ENCODE data around the gene POU6F2.
"Not testable (repeated sequence)": the region's sequence is repeated elsewhere in the genome, so short reads cannot be mapped to it uniquely, and the experiment has no call there.

The POU6F2 gene

DNA sequence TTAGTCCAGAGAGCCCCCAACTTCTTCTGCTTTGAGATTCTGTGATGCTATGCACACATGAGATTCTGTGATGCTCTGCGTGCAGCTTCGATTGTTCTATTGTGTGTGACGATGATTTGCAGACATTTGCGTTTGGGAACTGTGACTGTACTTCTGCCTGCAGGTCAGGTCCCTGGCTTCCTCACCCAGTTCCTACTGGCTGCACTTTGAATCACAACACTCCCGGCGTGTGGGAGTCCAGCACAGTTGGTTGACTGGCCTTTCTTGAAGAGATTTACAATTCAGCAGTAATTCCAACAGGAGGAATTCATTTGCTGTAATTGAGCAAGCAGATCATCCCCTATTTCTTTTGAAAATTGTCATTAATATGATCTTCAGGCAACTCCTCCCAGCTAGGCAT is 336.3 kb downstream of the POU6F2 start:
- Histone ChIP-seq H3K9me3 (ENCODE audit: insufficient read depth, low read depth, low read length) (no peaks in the 10 kb centered on the region), H3K4me3 (ENCODE audit: low read length) (no peak overlapping the region), H3K4me1 (ENCODE audit: insufficient read depth, low read length) (peaks cover 21% of the 10 kb centered on the region; the same call in 1 of the 2 replicates), H3K27me3 (ENCODE audit: insufficient read depth, low read length) (no peaks in the 10 kb centered on the region), H3K9ac (ENCODE audit: low read depth, low read length) (no peak overlapping the region), H3K36me3 (ENCODE audit: insufficient read depth, low read depth, low read length) (no peaks in the 10 kb centered on the region), H3K27ac (ENCODE audit: low read length) (no peak overlapping the region)

DNA sequence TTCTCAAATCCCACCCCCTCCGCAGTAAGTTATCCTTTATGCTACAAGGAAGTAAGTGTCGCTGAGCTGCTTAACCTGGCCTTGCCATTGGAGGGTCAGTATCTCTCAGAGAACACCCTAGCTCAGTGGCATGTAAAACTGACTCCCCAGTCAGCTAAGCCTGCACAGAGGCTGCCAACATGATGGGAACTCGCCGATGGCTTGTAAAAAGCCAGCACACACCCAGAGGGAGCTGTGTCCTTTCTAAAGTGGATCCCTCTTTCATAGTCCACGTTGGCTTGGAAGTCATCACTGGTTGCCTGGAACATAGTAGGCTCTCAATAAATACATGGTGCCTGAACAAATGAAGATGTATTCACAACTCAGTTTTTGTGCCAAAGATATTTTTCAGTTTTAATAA is 339.4 kb downstream of the POU6F2 start:
- no peaks in the 10 kb centered on the region for H3K9me3 ChIP-seq (ENCODE audit: insufficient read depth, low read depth, low read length)
- no peaks in the 10 kb centered on the region for H3K27me3 ChIP-seq (ENCODE audit: insufficient read depth, low read length)
- H3K4me3 ChIP-seq (ENCODE audit: low read length) = no peak overlapping the region
- no peaks in the 10 kb centered on the region for H3K36me3 ChIP-seq (ENCODE audit: insufficient read depth, low read depth, low read length)
- no peak overlapping the region for H3K27ac ChIP-seq (ENCODE audit: low read length)
- no peak overlapping the region for H3K9ac ChIP-seq (ENCODE audit: low read depth, low read length)
- peaks cover 13% of the 10 kb centered on the region; the same call in 1 of the 2 replicates for H3K4me1 ChIP-seq (ENCODE audit: insufficient read depth, low read length)

DNA sequence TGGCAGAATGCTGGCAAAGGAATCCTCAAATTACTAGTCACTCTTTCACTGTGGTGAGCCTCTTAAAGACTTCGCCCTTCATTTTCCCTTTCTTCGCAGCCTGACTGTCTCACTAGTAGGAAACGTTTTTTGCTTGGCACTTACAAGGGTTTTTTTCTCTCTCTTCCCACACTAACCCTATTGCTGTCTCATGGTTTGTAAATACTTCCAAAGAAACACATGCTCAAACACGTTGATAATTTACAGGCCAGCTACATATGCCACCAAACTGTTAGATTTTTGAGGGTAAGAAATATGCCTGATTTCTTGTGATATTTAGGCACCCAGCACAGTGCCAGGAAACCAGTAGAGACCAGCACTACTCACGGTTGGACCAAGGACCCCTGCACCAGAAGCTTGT is 340.2 kb downstream of the POU6F2 start:
- peaks cover 13% of the 10 kb centered on the region; the same call in 1 of the 2 replicates for H3K4me1 ChIP-seq (ENCODE audit: insufficient read depth, low read length)
- no peaks in the 10 kb centered on the region for H3K36me3 ChIP-seq (ENCODE audit: insufficient read depth, low read depth, low read length)
- H3K27me3 ChIP-seq (ENCODE audit: insufficient read depth, low read length) = no peaks in the 10 kb centered on the region
- no peaks in the 10 kb centered on the region for H3K9me3 ChIP-seq (ENCODE audit: insufficient read depth, low read depth, low read length)
- H3K9ac ChIP-seq (ENCODE audit: low read depth, low read length) = no peak overlapping the region
- H3K27ac ChIP-seq (ENCODE audit: low read length) = no peak overlapping the region
- H3K4me3 ChIP-seq (ENCODE audit: low read length) = no peak overlapping the region

DNA sequence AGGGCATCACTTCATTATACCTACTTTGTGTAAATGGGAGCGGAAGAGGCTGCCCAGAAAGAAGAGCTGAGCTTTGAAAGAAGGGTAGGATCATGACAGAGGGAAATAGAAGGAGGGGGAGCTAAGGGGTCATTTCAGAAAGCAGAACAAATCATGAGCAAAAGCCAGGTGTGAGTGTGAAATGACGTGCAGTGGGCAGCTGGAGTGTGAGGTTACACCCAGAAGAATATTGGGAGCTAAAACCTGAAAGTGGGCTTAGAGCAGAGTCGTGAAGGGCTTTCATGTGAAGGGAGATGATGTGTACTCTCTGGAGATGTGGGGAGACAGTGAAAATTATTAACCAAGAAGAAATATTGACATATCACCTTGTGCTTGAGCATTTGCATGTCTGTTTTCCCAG is 343.5 kb downstream of the POU6F2 start:
- Histone ChIP-seq H3K9ac (ENCODE audit: low read depth, low read length) (no peak overlapping the region), H3K9me3 (ENCODE audit: insufficient read depth, low read depth, low read length) (peaks cover 6% of the 10 kb centered on the region; the same call in 1 of the 2 replicates), H3K27me3 (ENCODE audit: insufficient read depth, low read length) (no peaks in the 10 kb centered on the region), H3K4me1 (ENCODE audit: insufficient read depth, low read length) (peaks cover 1% of the 10 kb centered on the region), H3K4me3 (ENCODE audit: low read length) (no peak overlapping the region), H3K36me3 (ENCODE audit: insufficient read depth, low read depth, low read length) (no peaks in the 10 kb centered on the region), H3K27ac (ENCODE audit: low read length) (no peak overlapping the region)

DNA sequence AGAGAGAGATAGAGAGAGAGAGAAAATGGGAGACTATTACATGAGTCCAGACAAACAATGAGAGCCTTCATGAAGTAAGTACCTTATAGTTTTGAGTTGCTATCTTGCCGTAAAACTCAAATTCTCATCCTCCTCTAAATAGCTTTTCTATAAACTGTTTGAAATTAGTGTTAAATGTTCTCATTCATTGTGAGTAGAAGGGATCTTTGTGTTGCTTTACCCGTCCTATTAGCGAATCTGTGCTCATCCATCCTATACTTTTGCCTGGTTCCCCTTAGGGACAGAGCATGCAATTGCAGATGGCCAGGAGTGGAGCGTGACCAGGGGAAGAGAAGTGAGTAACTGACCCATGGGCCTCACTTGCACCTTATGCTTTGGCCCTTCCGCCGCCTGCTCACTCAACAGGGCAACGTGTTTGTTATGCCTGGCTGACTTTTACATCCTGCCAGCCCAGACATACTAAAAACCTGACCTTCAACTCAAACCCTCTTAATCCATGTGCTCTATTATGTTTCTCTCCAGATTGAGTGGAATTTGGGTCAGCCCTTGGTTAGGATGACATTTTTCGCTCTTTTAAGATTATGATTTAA is 344.3 kb downstream of the POU6F2 start:
- Histone ChIP-seq H3K9ac (ENCODE audit: low read depth, low read length) (no peak overlapping the region), H3K27ac (ENCODE audit: low read length) (no peak overlapping the region), H3K36me3 (ENCODE audit: insufficient read depth, low read depth, low read length) (no peaks in the 10 kb centered on the region), H3K4me1 (ENCODE audit: insufficient read depth, low read length) (peaks cover 6% of the 10 kb centered on the region), H3K9me3 (ENCODE audit: insufficient read depth, low read depth, low read length) (peaks cover 6% of the 10 kb centered on the region; the same call in 1 of the 2 replicates), H3K27me3 (ENCODE audit: insufficient read depth, low read length) (no peaks in the 10 kb centered on the region), H3K4me3 (ENCODE audit: low read length) (no peak overlapping the region)

DNA sequence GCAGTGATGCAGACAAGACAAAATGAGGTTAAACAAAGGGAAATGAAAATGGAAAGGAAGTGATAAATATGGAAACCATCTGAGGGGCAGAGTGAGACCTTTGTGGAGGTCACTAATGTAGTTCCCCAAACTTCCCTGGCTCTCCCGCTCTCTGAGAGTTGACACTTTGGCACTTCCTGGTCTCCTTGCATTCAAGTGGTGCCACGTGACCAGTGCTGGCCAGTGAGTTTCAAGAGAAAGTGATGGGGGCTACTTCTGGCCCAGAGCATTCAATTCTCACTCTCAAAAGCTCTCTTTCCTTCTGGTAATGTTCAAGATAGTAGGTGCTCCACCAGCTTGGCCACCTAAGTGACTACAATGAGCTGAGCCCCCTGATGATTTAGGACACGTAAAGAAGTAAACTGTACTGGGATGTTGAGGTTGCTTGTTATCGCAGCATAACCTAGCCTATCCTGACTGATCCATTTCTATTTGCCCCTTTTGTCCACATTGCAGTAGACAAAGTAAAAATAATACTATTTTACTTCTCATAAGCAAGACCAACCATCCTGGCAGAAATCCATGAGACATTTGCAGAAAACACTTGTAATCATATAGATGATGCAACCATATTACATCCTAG is 346.5 kb downstream of the POU6F2 start:
- Histone ChIP-seq H3K27ac (ENCODE audit: low read length) (no peak overlapping the region), H3K27me3 (ENCODE audit: insufficient read depth, low read length) (no peaks in the 10 kb centered on the region), H3K4me1 (ENCODE audit: insufficient read depth, low read length) (peaks cover 6% of the 10 kb centered on the region), H3K4me3 (ENCODE audit: low read length) (no peak overlapping the region), H3K9me3 (ENCODE audit: insufficient read depth, low read depth, low read length) (peaks cover 6% of the 10 kb centered on the region; the same call in 1 of the 2 replicates), H3K9ac (ENCODE audit: low read depth, low read length) (no peak overlapping the region), H3K36me3 (ENCODE audit: insufficient read depth, low read depth, low read length) (no peaks in the 10 kb centered on the region)

DNA sequence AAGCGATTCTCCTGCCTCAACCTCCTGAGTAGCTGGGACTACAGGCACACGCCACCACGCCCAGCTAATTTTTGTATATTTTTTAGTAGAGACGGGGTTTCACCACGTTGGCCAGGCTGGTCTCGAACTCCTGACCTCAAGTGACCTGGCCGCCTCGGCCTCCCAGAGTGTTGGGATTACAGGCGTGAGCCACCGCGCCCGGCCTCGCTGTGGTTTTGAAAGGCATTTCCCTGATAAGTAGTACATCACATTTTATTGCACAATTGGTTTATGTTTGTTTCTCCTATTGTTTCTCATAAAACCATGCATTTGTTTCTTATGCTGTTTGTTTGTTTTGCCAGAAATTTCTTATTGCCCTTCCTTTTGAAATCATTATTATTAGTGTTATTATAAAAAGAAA is 353.9 kb downstream of the POU6F2 start:
- H3K4me3 ChIP-seq (ENCODE audit: low read length); H3K9me3 ChIP-seq (ENCODE audit: insufficient read depth, low read depth, low read length); H3K36me3 ChIP-seq (ENCODE audit: insufficient read depth, low read depth, low read length); H3K27ac ChIP-seq (ENCODE audit: low read length); H3K27me3 ChIP-seq (ENCODE audit: insufficient read depth, low read length); H3K9ac ChIP-seq (ENCODE audit: low read depth, low read length): not testable (repeated sequence)
- peaks cover 18% of the 10 kb centered on the region; the same call in 1 of the 2 replicates for H3K4me1 ChIP-seq (ENCODE audit: insufficient read depth, low read length)

DNA sequence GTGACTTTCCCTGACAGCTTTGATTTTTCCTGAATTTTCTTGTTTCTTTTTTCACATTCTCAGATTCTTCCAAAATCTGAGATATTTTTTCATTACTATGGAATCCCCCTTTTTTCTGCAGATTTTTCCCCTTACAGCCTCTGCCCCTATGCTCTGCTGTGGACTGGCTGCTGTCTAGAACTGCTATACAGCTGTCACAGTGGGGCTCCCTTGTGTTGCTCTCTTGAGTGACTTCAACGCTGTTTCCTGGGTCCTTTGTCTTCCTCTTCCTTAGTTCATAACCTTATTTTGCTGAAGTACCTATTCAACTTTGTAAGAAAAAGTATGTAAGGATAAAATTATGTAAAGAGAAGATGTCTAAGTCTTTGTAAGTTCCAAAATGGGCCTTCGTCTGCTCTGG is 354.4 kb downstream of the POU6F2 start:
- no peak overlapping the region for H3K27ac ChIP-seq (ENCODE audit: low read length)
- no peak overlapping the region for H3K4me3 ChIP-seq (ENCODE audit: low read length)
- no peaks in the 10 kb centered on the region for H3K27me3 ChIP-seq (ENCODE audit: insufficient read depth, low read length)
- H3K9ac ChIP-seq (ENCODE audit: low read depth, low read length) = no peak overlapping the region
- H3K4me1 ChIP-seq (ENCODE audit: insufficient read depth, low read length) = peaks cover 17% of the 10 kb centered on the region; the same call in 1 of the 2 replicates
- no peaks in the 10 kb centered on the region for H3K36me3 ChIP-seq (ENCODE audit: insufficient read depth, low read depth, low read length)
- H3K9me3 ChIP-seq (ENCODE audit: insufficient read depth, low read depth, low read length) = no peaks in the 10 kb centered on the region

DNA sequence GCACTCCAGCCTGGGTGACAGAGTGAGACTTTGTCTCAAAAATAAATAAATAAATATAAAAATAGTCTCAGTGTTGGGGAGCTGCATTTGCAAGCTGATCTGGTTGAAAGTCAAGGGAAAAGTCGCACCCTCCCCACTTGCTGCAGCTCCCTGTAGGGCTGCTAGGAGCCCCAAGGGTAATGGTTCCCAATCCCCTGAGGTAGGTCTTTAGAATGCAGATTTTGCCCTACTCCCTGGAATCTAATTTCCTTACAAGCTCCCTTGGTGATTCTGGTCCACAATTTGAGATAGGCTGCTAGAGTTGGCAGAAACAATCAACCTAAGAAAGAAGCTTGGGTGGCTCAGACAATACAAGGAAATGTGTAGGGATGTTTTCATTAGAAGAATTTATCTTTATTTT is 356.0 kb downstream of the POU6F2 start:
- Histone ChIP-seq H3K4me1 (ENCODE audit: insufficient read depth, low read length) (peaks cover 17% of the 10 kb centered on the region; the same call in 1 of the 2 replicates), H3K27me3 (ENCODE audit: insufficient read depth, low read length) (no peaks in the 10 kb centered on the region), H3K4me3 (ENCODE audit: low read length) (no peak overlapping the region), H3K9ac (ENCODE audit: low read depth, low read length) (no peak overlapping the region), H3K27ac (ENCODE audit: low read length) (no peak overlapping the region), H3K36me3 (ENCODE audit: insufficient read depth, low read depth, low read length) (no peaks in the 10 kb centered on the region), H3K9me3 (ENCODE audit: insufficient read depth, low read depth, low read length) (no peaks in the 10 kb centered on the region)

DNA sequence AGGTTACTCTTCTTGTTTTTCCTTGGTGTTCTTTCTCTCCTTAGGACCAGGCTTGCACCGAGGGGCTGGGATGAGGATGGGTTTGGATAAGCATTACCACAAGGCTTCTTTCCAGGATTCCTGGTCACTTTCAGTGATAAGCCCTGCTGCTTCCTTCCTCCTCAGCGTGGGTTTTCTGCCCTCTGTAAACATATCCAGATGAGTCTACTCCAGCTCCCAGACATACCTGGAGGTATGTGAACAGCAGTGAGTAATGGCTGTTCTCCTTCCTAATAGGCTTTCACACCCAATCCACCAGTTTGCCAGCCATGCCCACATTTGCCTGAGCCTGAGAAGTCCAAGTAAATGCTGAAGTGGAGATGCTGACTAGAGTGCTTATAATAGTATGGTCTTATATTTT is 358.7 kb downstream of the POU6F2 start:
- H3K27ac ChIP-seq (ENCODE audit: low read length) = no peak overlapping the region
- H3K9ac ChIP-seq (ENCODE audit: low read depth, low read length) = no peak overlapping the region
- no peaks in the 10 kb centered on the region for H3K36me3 ChIP-seq (ENCODE audit: insufficient read depth, low read depth, low read length)
- peaks cover 17% of the 10 kb centered on the region; the same call in 1 of the 2 replicates for H3K4me1 ChIP-seq (ENCODE audit: insufficient read depth, low read length)
- H3K9me3 ChIP-seq (ENCODE audit: insufficient read depth, low read depth, low read length) = no peaks in the 10 kb centered on the region
- no peak overlapping the region for H3K4me3 ChIP-seq (ENCODE audit: low read length)
- H3K27me3 ChIP-seq (ENCODE audit: insufficient read depth, low read length) = no peaks in the 10 kb centered on the region

DNA sequence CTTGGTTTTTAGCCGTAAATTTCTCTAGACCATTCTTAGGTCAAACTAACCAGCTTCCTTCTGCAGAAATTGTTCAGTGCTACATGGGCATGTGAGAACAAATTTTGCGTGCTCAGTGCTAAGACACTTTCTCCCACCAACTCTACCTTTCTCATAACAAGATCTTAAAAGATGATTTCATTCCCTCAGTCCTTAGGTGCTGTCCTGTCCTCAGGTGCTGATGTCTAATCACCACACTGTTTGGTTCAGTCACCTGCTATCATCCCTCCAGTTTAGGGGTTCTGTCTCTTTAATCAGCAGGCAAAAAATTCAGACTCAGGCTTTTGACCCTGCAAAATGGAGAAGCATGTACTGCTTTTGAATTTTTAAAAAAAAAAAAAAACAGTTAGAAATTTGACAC is 361.0 kb downstream of the POU6F2 start:
- Histone ChIP-seq H3K27me3 (ENCODE audit: insufficient read depth, low read length) (no peaks in the 10 kb centered on the region), H3K4me1 (ENCODE audit: insufficient read depth, low read length) (peaks cover 12% of the 10 kb centered on the region; the same call in 1 of the 2 replicates), H3K36me3 (ENCODE audit: insufficient read depth, low read depth, low read length) (no peaks in the 10 kb centered on the region), H3K9me3 (ENCODE audit: insufficient read depth, low read depth, low read length) (no peaks in the 10 kb centered on the region), H3K4me3 (ENCODE audit: low read length) (no peak overlapping the region), H3K9ac (ENCODE audit: low read depth, low read length) (no peak overlapping the region), H3K27ac (ENCODE audit: low read length) (no peak overlapping the region)

DNA sequence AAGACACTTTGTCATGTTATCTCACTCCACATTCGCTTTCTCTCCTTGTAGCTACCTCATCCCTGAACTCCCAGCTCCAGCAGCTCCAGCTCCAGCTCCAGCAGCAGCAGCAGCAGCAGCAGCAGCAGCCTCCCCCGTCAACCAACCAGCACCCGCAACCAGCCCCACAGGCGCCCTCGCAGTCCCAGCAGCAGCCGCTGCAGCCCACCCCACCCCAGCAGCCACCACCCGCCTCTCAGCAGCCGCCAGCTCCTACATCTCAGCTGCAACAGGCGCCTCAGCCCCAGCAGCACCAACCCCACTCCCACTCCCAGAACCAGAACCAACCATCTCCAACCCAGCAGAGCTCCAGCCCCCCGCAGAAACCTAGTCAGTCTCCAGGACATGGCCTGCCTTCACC is 361.9 kb downstream of the POU6F2 start:
- no peaks in the 10 kb centered on the region for H3K27me3 ChIP-seq (ENCODE audit: insufficient read depth, low read length)

More for the DNA sequence above, 361.9 kb downstream of the POU6F2 start:
- H3K9me3 ChIP-seq (ENCODE audit: insufficient read depth, low read depth, low read length) = no peaks in the 10 kb centered on the region
- H3K4me3 ChIP-seq (ENCODE audit: low read length) = no peak overlapping the region
- H3K9ac ChIP-seq (ENCODE audit: low read depth, low read length) = no peak overlapping the region
- H3K36me3 ChIP-seq (ENCODE audit: insufficient read depth, low read depth, low read length) = no peaks in the 10 kb centered on the region
- H3K27ac ChIP-seq (ENCODE audit: low read length) = no peak overlapping the region
- peaks cover 8% of the 10 kb centered on the region; the same call in 1 of the 2 replicates for H3K4me1 ChIP-seq (ENCODE audit: insufficient read depth, low read length)
